Fibroblast of lung (primary cell): ENCODE measurements around the gene RBP2. TPM values are rescaled to one million over a fixed set of nuclear protein-coding genes. Genes with fewer than 3 reads are reported as not detected.

Source experiments
- DNase-seq, 2 donors: peaks; one replicate each; pipeline versions ENCODE4 v3.0.0 to v3.0.0-alpha.2; 2010; ENCODE audit warnings: low read depth in 2 of 2
- H2AFZ ChIP-seq: 2 replicates; pipeline ENCODE4 v1.5.1; 2012; ENCODE audit warnings: low read length, control low read depth, inconsistent platforms
- H3K27ac ChIP-seq: 2 replicates; pipeline ENCODE4 v1.5.1; 2011; ENCODE audit warnings: low read length, control low read depth; ENCODE audit not compliant: insufficient read depth
- H3K27me3 ChIP-seq: 2 replicates; pipeline ENCODE4 v1.5.1; 2011; ENCODE audit warnings: mild to moderate bottlenecking, low read length; ENCODE audit not compliant: control insufficient read depth, insufficient read depth
- H3K36me3 ChIP-seq: 2 replicates; pipeline ENCODE4 v1.5.1; 2011; ENCODE audit warnings: low read length; ENCODE audit not compliant: control insufficient read depth, insufficient read depth
- H3K4me1 ChIP-seq: 2 replicates; pipeline ENCODE4 v1.5.1; 2011; ENCODE audit warnings: low read length; ENCODE audit not compliant: control insufficient read depth, insufficient read depth; ENCODE audit errors: extremely low read depth
- H3K4me2 ChIP-seq: 2 replicates; pipeline ENCODE4 v1.5.1; 2011; ENCODE audit warnings: low read length, control low read depth; ENCODE audit not compliant: insufficient read depth; ENCODE audit errors: extremely low read depth
- H3K4me3 ChIP-seq, 4 experiments: fragments of 200-600 bp in 1 of 4; sonication (generic) in 1 of 4; replicated peaks in 1 of 4; 2 replicates each; pipeline ENCODE4 v1.5.1; 2011 to 2016; ENCODE audit warnings: low read length in 4 of 4, low read depth in 3 of 4, mild to moderate bottlenecking in 3 of 4, control low read depth in 2 of 4, inconsistent platforms in 1 of 4, mixed read lengths in 1 of 4; ENCODE audit not compliant: insufficient read depth in 1 of 4; ENCODE audit errors: control extremely low read depth in 1 of 4
- H3K79me2 ChIP-seq: 2 replicates; pipeline ENCODE4 v1.5.1; 2012; ENCODE audit warnings: mild to moderate bottlenecking, low read length, inconsistent platforms; ENCODE audit not compliant: control insufficient read depth, insufficient read depth
- H3K9ac ChIP-seq: 2 replicates; pipeline ENCODE4 v1.5.1; 2011; ENCODE audit warnings: mild to moderate bottlenecking, low read length, control low read depth; ENCODE audit not compliant: insufficient read depth
- H3K9me3 ChIP-seq: 2 replicates; pipeline ENCODE4 v1.5.1; 2012; ENCODE audit warnings: low read depth, low read length; ENCODE audit not compliant: control insufficient read depth, insufficient read depth
- H4K20me1 ChIP-seq: 2 replicates; pipeline ENCODE4 v1.5.1; 2011; ENCODE audit warnings: low read length; ENCODE audit not compliant: control insufficient read depth, insufficient read depth; ENCODE audit errors: extremely low read depth
- CTCF ChIP-seq, 2 donors: IDR thresholded peaks in 1 of 2; conservative IDR thresholded peaks in 1 of 2; 1 replicate in 1 of 2; 2 replicates in 1 of 2; pipeline ENCODE4 v1.5.1; 2011 to 2012; ENCODE audit warnings: low read length in 2 of 2, control low read depth in 1 of 2, inconsistent platforms in 1 of 2, low read depth in 1 of 2, mild to moderate bottlenecking in 1 of 2
- EZH2 ChIP-seq: IDR thresholded peaks from 2 replicates; pipeline ENCODE4 v1.5.1; 2012; ENCODE audit warnings: low read length, control low read depth, mild to moderate bottlenecking; ENCODE audit errors: missing control alignments
- polyA plus RNA-seq, 2 donors: library from polyadenylated mRNA; depleted of rRNA in 1 of 2; stranded (reverse) in 1 of 2; unstranded in 1 of 2; fragments of >200 nt; gene quantifications; 2 replicates each; pipeline ENCODE4 v1.2.1, GENCODE V29; 2011 to 2012; ENCODE audit warnings: missing spikeins in 1 of 2
- total RNA-seq: library from RNA; depleted of rRNA; stranded (reverse); fragments of >200 nt; gene quantifications from 2 replicates; pipeline ENCODE4 v1.2.1, GENCODE V29; 2014

Gene RBP2
- total and polyA plus RNA-seq, 2 donors (not counting 1 experiment from before 2014, with no cell fraction given) = not detected

DNA sequence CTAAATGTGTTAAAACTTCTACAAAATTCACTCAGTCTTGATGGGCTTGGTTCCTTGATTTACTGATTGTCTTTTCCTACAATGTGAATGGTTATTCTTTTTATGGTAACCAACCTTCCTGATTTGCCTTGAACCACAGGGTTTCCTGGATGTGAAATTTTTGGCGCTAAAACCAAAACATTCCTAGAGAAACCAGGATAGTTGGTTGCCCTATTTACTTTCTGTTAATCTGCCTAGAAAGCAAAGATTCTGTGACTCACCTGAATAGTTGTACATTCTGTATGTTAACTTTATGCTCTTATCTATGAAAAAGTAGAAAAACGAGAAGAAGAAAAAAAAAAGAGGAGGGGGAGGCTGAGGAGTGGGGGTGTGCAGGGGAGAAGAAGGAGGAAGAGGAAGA, 23.2 kb upstream of the RBP2 start:
- Histone ChIP-seq H3K4me3 (no peak overlapping the region), H3K4me1 (no peaks in the 10 kb centered on the region), H3K36me3 (no peaks in the 10 kb centered on the region), H3K79me2 (no peaks in the 10 kb centered on the region), H3K9me3 (no peaks in the 10 kb centered on the region), H3K4me2 (no peak overlapping the region), H4K20me1 (no peaks in the 10 kb centered on the region), H3K27me3 (no peaks in the 10 kb centered on the region), H3K27ac (no peak overlapping the region), H3K9ac (no peak overlapping the region), H2AFZ (no peak overlapping the region)
- DNase-seq = no peak
- TF ChIP-seq CTCF (conservative IDR thresholded peaks at IDR 0.05 in 1 of 2, IDR thresholded peaks at IDR 0.05 in 1 of 2; ENCODE audit: low read depth in 1 of 2, low read length in 2 of 2) = no peak
- no peak for TF ChIP-seq EZH2

DNA sequence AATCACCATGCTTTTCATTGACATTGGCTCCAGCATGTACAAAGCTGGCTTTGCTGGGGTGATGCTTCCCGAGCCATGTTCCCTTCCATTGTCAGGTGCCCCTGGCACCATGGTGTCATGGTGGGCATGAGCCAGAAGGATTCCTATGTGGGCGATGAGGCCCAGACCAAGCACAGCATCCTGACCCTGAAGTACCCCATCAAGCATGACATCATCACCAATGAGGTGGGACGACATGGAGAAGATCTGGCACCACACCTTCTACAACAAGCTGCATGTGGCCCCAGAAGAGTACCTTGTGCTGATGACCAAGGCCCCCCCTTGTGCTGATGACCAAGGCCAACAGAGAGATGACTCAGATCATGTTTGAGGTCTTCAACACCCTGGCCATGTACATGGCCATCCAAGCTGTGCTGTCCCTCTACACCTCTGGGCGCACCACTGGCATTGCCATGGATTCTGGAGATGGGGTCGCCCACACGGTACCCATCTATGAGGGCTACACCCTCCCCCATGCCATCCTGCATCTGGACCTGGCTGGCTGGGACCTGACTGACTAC, 17.6 kb upstream of the RBP2 start:
- TF ChIP-seq EZH2 (no peak), CTCF (conservative IDR thresholded peaks at IDR 0.05 in 1 of 2, IDR thresholded peaks at IDR 0.05 in 1 of 2; ENCODE audit: low read depth in 1 of 2, low read length in 2 of 2) (no peak)
- no peaks in the 10 kb centered on the region for H3K36me3 ChIP-seq
- H3K27me3 ChIP-seq = no peaks in the 10 kb centered on the region
- H3K27ac ChIP-seq = no peak overlapping the region
- no peak overlapping the region for H3K9ac ChIP-seq
- no peak overlapping the region for H3K4me3 ChIP-seq
- no peaks in the 10 kb centered on the region for H3K9me3 ChIP-seq
- H3K4me2 ChIP-seq = no peak overlapping the region
- H4K20me1 ChIP-seq = no peaks in the 10 kb centered on the region
- DNase-seq = no peak
- no peaks in the 10 kb centered on the region for H3K4me1 ChIP-seq
- no peaks in the 10 kb centered on the region for H3K79me2 ChIP-seq
- no peak overlapping the region for H2AFZ ChIP-seq

DNA sequence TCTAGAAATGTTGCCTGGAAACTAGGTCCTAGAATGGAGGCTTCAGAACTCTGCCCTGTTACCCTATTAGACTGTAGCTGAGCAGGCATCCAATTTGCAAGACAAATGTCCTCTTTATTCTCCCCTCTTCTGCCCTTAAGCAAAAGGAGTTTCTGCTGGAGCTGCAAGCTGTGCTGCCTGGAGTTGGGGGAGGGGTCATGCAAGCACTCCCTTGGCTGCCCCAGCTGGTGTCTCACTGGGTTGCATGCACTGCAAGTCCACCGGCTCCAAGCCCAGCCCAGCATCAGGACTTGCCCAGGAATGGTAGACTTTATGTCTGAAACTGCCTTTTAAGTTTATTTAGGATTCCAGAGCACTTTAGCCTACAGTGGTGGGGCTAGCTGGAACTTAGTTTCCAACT, 15.7 kb upstream of the RBP2 start:
- Histone ChIP-seq H3K4me3 (no peak overlapping the region), H3K9ac (no peak overlapping the region), H3K4me2 (no peak overlapping the region), H3K9me3 (no peaks in the 10 kb centered on the region), H2AFZ (no peak overlapping the region), H3K4me1 (no peaks in the 10 kb centered on the region), H3K79me2 (no peaks in the 10 kb centered on the region), H3K36me3 (no peaks in the 10 kb centered on the region), H3K27me3 (no peaks in the 10 kb centered on the region), H4K20me1 (no peaks in the 10 kb centered on the region), H3K27ac (no peak overlapping the region)
- DNase-seq = no peak
- TF ChIP-seq CTCF (conservative IDR thresholded peaks at IDR 0.05 in 1 of 2, IDR thresholded peaks at IDR 0.05 in 1 of 2; ENCODE audit: low read depth in 1 of 2, low read length in 2 of 2) (no peak), EZH2 (no peak)
